Stomach (tissue), 4 donors: Measurements from ENCODE around the gene WT1.

Source experiments
- EP300 ChIP-seq: sonication (generic); formaldehyde crosslinking; IDR thresholded peaks from one replicate; pipeline ENCODE4 v1.6.1; 2017; ENCODE audit warnings: antibody characterized with exemption
- POLR2A ChIP-seq, 4 donors: fragments of 450-650 bp; IDR thresholded peaks; one replicate each; pipeline ENCODE4 v1.6.1; 2016; ENCODE audit warnings: antibody characterized with exemption in 4 of 4, control low read depth in 2 of 4, mild to moderate bottlenecking in 1 of 4, moderate library complexity in 1 of 4
- POLR2AphosphoS5 ChIP-seq, 3 donors: sonication (generic); formaldehyde crosslinking; IDR thresholded peaks; one replicate each; pipeline ENCODE4 v1.6.1; 2016; ENCODE audit warnings: antibody characterized with exemption in 3 of 3
- TF ChIP-seq, protein P1 (sequence below), 7 experiments: fragments of 450-650 bp in 4 of 7; fragments of 200-600 bp in 3 of 7; sonication (generic) in 3 of 7; IDR thresholded peaks; one replicate each; pipeline ENCODE4 v1.5.1; 2016 to 2019; ENCODE audit warnings: antibody characterized with exemption in 7 of 7, control low read depth in 2 of 7, mild to moderate bottlenecking in 1 of 7

DNA sequence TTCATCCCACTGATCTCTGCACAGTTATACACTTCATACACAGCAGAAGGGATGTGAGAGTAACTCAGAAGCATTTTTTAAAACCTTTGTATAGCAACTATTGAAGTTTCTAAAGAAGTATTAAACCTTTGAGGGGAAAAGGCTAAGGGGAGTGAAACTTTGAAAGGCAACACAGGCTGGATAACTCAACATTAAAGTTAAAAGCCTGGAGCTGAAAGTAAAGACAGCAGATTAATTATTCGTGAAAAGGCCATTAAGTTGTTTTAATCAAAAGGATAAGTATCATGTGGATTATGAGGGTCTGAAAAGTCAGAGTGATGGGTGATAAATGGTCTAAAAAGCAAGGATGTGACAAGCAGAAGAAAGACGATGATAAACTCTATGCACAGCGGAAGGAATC is 17.5 kb downstream of the WT1 start:
- TF ChIP-seq, protein P1, sequence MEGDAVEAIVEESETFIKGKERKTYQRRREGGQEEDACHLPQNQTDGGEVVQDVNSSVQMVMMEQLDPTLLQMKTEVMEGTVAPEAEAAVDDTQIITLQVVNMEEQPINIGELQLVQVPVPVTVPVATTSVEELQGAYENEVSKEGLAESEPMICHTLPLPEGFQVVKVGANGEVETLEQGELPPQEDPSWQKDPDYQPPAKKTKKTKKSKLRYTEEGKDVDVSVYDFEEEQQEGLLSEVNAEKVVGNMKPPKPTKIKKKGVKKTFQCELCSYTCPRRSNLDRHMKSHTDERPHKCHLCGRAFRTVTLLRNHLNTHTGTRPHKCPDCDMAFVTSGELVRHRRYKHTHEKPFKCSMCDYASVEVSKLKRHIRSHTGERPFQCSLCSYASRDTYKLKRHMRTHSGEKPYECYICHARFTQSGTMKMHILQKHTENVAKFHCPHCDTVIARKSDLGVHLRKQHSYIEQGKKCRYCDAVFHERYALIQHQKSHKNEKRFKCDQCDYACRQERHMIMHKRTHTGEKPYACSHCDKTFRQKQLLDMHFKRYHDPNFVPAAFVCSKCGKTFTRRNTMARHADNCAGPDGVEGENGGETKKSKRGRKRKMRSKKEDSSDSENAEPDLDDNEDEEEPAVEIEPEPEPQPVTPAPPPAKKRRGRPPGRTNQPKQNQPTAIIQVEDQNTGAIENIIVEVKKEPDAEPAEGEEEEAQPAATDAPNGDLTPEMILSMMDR (IDR thresholded peaks at IDR 0.05), result no peak
- TF ChIP-seq EP300 (no peak), POLR2AphosphoS5 (IDR thresholded peaks at IDR 0.05) (no peak), POLR2A (IDR thresholded peaks at IDR 0.05) (no peak)
